Trophoblast cell (in vitro differentiated cells and primary cell): ENCODE results near the gene SSR4.

Source experiments
- DNase-seq, 2 donors: peaks; one replicate each; pipeline ENCODE4 v3.0.0-alpha.2; 2016
- H2AFZ ChIP-seq: 2 replicates; pipeline ENCODE4 v1.6.1; 2013; ENCODE audit warnings: low read length, moderate library complexity, mild to moderate bottlenecking; ENCODE audit not compliant: insufficient read depth, poor library complexity
- H2AK5ac ChIP-seq: 2 replicates; pipeline ENCODE4 v1.6.1; 2013; ENCODE audit warnings: mild to moderate bottlenecking, low read length
- H2BK120ac ChIP-seq: 2 replicates; pipeline ENCODE4 v1.6.1; 2013; ENCODE audit warnings: low read length, mild to moderate bottlenecking, moderate library complexity; ENCODE audit not compliant: insufficient read depth, poor library complexity
- H2BK12ac ChIP-seq: 2 replicates; pipeline ENCODE4 v1.6.1; 2013; ENCODE audit warnings: mild to moderate bottlenecking, low read length, moderate library complexity
- H2BK5ac ChIP-seq: 2 replicates; pipeline ENCODE4 v1.6.1; 2013; ENCODE audit warnings: low read length, low read depth, moderate library complexity, mild to moderate bottlenecking; ENCODE audit not compliant: poor library complexity
- H3K14ac ChIP-seq: 2 replicates; pipeline ENCODE4 v1.6.1; 2013; ENCODE audit warnings: mild to moderate bottlenecking, low read length
- H3K18ac ChIP-seq: 2 replicates; pipeline ENCODE4 v1.6.1; 2013; ENCODE audit warnings: mild to moderate bottlenecking, low read length
- H3K23ac ChIP-seq: 2 replicates; pipeline ENCODE4 v1.6.1; 2013; ENCODE audit warnings: low read length
- H3K27ac ChIP-seq: 2 replicates; pipeline ENCODE4 v1.5.1; 2013; ENCODE audit warnings: low read depth, mild to moderate bottlenecking, inconsistent platforms, low read length, moderate library complexity
- H3K27me3 ChIP-seq: 2 replicates; pipeline ENCODE4 v1.6.1; 2013; ENCODE audit warnings: inconsistent platforms, mild to moderate bottlenecking, low read length, moderate library complexity; ENCODE audit not compliant: insufficient read depth
- H3K36me3 ChIP-seq, 2 experiments: 1 replicate in 1 of 2; 2 replicates in 1 of 2; pipeline ENCODE4 v1.6.1; 2013; ENCODE audit warnings: low read length in 2 of 2, mild to moderate bottlenecking in 2 of 2, moderate library complexity in 1 of 2; ENCODE audit not compliant: insufficient read depth in 2 of 2, control insufficient read depth in 1 of 2
- H3K4ac ChIP-seq: 2 replicates; pipeline ENCODE4 v1.6.1; 2013; ENCODE audit warnings: low read depth, mild to moderate bottlenecking, low read length, moderate library complexity
- H3K4me1 ChIP-seq, 2 experiments: 1 replicate in 1 of 2; 2 replicates in 1 of 2; pipeline ENCODE4 v1.6.1; 2013; ENCODE audit warnings: low read length in 2 of 2, mild to moderate bottlenecking in 2 of 2, moderate library complexity in 1 of 2; ENCODE audit not compliant: insufficient read depth in 2 of 2, control insufficient read depth in 1 of 2
- H3K4me2 ChIP-seq: 2 replicates; pipeline ENCODE4 v1.6.1; 2013; ENCODE audit warnings: inconsistent platforms, mild to moderate bottlenecking, low read length, moderate library complexity
- H3K4me3 ChIP-seq: 2 replicates; pipeline ENCODE4 v1.5.1; 2013; ENCODE audit warnings: mild to moderate bottlenecking, low read depth, low read length, inconsistent platforms
- H3K79me1 ChIP-seq: one replicate; pipeline ENCODE4 v1.6.1; 2013; ENCODE audit warnings: low read length
- H3K79me2 ChIP-seq: 2 replicates; pipeline ENCODE4 v1.6.1; 2013; ENCODE audit warnings: low read length, mild to moderate bottlenecking; ENCODE audit not compliant: control insufficient read depth, insufficient read depth, poor library complexity
- H3K9ac ChIP-seq: 2 replicates; pipeline ENCODE4 v1.6.1; 2013; ENCODE audit warnings: mild to moderate bottlenecking, low read length
- H3K9me3 ChIP-seq: 2 replicates; pipeline ENCODE4 v1.6.1; 2013; ENCODE audit warnings: low read depth, mild to moderate bottlenecking, control low read depth, inconsistent platforms, low read length; ENCODE audit not compliant: insufficient read depth
- H4K12ac ChIP-seq: 2 replicates; pipeline ENCODE4 v1.6.1; 2013; ENCODE audit warnings: low read depth, mild to moderate bottlenecking, low read length, moderate library complexity
- H4K8ac ChIP-seq: 2 replicates; pipeline ENCODE4 v1.6.1; 2013; ENCODE audit warnings: low read depth, mild to moderate bottlenecking, low read length, moderate library complexity
- H4K91ac ChIP-seq: one replicate; pipeline ENCODE4 v1.6.1; 2013; ENCODE audit warnings: low read depth, mild to moderate bottlenecking, low read length, moderate library complexity
- WGBS: extraction: QIAGEN DNeasy Blood & Tissue Kit; methylation state at CpG from one replicate; pipeline ENCODE4 v1.1.7; 2013; ENCODE audit warnings: missing lambda C conversion rate; ENCODE audit not compliant: insufficient read length, insufficient coverage; ENCODE audit errors: extremely low coverage; 5-methylcytosine and 5-hydroxymethylcytosine counted together

SSR4 gene

DNA sequence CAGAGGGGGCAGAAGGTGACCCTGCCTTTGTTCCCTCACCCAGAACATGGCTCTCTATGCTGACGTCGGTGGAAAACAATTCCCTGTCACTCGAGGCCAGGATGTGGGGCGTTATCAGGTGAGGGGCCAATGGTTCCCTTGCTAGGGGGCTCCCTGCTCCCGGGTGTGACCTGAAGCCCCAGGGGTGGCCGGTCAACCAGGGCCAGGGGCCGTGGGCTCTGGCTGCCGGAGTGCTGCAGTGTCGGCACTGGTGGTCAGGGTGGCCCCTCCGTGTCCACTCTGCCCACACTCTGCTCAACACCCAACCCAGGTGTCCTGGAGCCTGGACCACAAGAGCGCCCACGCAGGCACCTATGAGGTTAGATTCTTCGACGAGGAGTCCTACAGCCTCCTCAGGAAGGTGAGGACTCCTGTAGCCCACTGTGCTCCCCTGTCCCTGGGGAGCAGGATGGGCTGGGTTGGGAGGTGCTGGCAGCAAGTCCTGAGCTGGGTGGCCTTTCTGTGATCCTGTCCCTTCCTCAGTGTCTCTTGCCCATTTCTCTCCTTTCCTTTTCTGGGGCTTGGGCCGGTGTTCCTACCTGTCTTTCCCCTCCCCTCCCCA is 3.0 kb downstream of the SSR4 start:
- H2BK5ac ChIP-seq = no peak overlapping the region
- no peak overlapping the region for H2BK120ac ChIP-seq
- peaks cover 10% of the 10 kb centered on the region for H3K79me1 ChIP-seq
- H3K23ac ChIP-seq = no peak overlapping the region
- peaks cover 31 to 34% of the 10 kb centered on the region in 2 experiments for H3K36me3 ChIP-seq
- no peak overlapping the region for H3K27ac ChIP-seq
- no peak overlapping the region for H2BK12ac ChIP-seq
- H3K79me2 ChIP-seq = peaks cover 9% of the 10 kb centered on the region
- H3K4me1 ChIP-seq = peaks cover 0 to 5% of the 10 kb centered on the region in 2 experiments
- H3K9ac ChIP-seq = no peak overlapping the region
- H2AK5ac ChIP-seq = no peak overlapping the region
- WGBS = no CpG with 5 or more reads among the region's 15 CpGs
- no peak for DNase-seq
- no peak overlapping the region for H3K4me3 ChIP-seq
- H4K8ac ChIP-seq = no peak overlapping the region
- no peak overlapping the region for H3K14ac ChIP-seq
- H3K18ac ChIP-seq = no peak overlapping the region
- H3K4me2 ChIP-seq = no peak overlapping the region
- no peak overlapping the region for H2AFZ ChIP-seq
- H3K9me3 ChIP-seq = no peaks in the 10 kb centered on the region
- no peaks in the 10 kb centered on the region for H3K27me3 ChIP-seq
- no peak overlapping the region for H4K91ac ChIP-seq
- no peak overlapping the region for H4K12ac ChIP-seq
- H3K4ac ChIP-seq = no peak overlapping the region

DNA sequence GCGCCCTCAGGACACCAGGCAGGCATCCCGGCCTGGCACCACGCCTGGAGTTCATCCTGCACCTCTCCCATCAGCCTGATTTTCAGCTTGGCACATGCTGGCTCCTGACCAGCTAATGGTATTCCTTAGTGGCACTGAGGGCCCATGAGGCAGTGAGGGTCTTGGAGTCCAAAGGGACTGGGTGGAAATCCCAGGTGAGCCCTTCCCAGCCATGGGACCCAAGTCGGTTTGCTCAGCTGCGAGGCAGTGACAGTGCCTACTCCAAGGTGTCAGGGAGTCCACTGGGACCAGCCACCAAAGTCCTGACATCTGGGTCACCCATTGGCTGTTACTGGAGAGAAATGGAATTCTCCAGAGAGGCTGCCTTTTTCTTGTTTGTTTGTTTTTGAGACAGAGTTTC is 4.9 kb downstream of the SSR4 start:
- Histone ChIP-seq H3K9ac (no peak overlapping the region), H3K27ac (no peak overlapping the region), H4K8ac (no peak overlapping the region), H3K9me3 (no peaks in the 10 kb centered on the region), H3K23ac (no peak overlapping the region), H4K91ac (no peak overlapping the region), H3K79me1 (peaks cover 5% of the 10 kb centered on the region), H2BK5ac (no peak overlapping the region), H3K18ac (no peak overlapping the region), H3K4me1 (peaks cover 0 to 2% of the 10 kb centered on the region in 2 experiments), H2BK12ac (no peak overlapping the region), H3K4me2 (no peak overlapping the region), H3K36me3 (peaks cover 31 to 34% of the 10 kb centered on the region in 2 experiments), H3K27me3 (no peaks in the 10 kb centered on the region), H4K12ac (no peak overlapping the region), H3K4ac (no peak overlapping the region), H2AFZ (no peak overlapping the region), H3K4me3 (no peak overlapping the region), H2AK5ac (no peak overlapping the region), H3K79me2 (peaks cover 7% of the 10 kb centered on the region), H3K14ac (no peak overlapping the region), H2BK120ac (no peak overlapping the region)
- DNase-seq = no peak
- WGBS = no CpG with 5 or more reads among the region's 5 CpGs

DNA sequence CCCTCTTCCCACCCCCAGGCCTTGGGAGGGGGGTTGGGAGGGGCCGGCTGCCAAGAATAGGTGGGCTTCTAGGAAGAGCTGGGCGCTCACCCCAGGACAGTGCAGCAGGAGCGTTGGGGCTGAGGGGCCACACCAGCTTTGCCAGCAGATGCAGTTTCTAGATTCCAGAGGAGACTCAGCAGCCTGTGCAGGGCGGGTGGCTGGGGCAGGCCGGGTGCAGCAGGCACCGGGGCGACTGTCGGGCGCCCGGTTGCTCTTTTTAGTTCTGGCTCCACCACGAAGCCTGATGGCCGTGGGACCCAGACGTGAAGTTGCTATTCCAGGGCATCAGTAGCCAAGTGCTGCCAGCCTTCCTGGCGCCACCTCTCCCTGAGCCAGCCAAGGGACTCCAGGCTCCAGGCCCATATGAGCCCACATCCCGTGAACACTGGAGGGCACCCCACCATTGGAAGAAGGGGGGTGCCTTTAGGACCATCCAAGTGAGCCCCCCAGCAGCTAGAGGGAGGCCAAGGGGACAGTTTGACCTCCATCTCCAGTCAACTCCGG is 5.8 kb downstream of the SSR4 start:
- Histone ChIP-seq H4K91ac (no peak overlapping the region), H3K27me3 (no peaks in the 10 kb centered on the region), H3K4me2 (no peak overlapping the region), H3K4me3 (no peak overlapping the region), H3K23ac (no peak overlapping the region), H2BK120ac (no peak overlapping the region), H3K4me1 (peaks cover 0 to 2% of the 10 kb centered on the region in 2 experiments), H3K9ac (no peak overlapping the region), H4K8ac (no peak overlapping the region), H3K79me2 (no peaks in the 10 kb centered on the region), H3K4ac (no peak overlapping the region), H3K36me3 (peaks cover 31 to 34% of the 10 kb centered on the region in 2 experiments), H4K12ac (no peak overlapping the region), H3K79me1 (no peaks in the 10 kb centered on the region), H2BK12ac (no peak overlapping the region), H3K9me3 (no peaks in the 10 kb centered on the region), H2BK5ac (no peak overlapping the region), H3K18ac (no peak overlapping the region), H2AFZ (no peak overlapping the region), H3K14ac (no peak overlapping the region), H3K27ac (no peak overlapping the region), H2AK5ac (no peak overlapping the region)
- WGBS = no CpG with 5 or more reads among the region's 16 CpGs
- DNase-seq = no peak

- Histone ChIP-seq H3K14ac (no peak overlapping the region), H3K27me3 (no peaks in the 10 kb centered on the region), H4K91ac (no peak overlapping the region), H3K23ac (no peak overlapping the region), H2AK5ac (no peak overlapping the region), H3K79me1 (no peaks in the 10 kb centered on the region), H3K4me1 (peaks cover 0 to 2% of the 10 kb centered on the region in 2 experiments), H3K27ac (no peak overlapping the region), H2BK12ac (no peak overlapping the region), H4K12ac (no peak overlapping the region), H2BK5ac (no peak overlapping the region), H3K4me3 (no peak overlapping the region), H4K8ac (no peak overlapping the region), H3K4me2 (no peak overlapping the region), H2BK120ac (no peak overlapping the region), H3K18ac (no peak overlapping the region), H3K79me2 (no peaks in the 10 kb centered on the region), H3K9me3 (no peaks in the 10 kb centered on the region), H3K9ac (no peak overlapping the region), H3K36me3 (peaks cover 31 to 34% of the 10 kb centered on the region in 2 experiments), H2AFZ (no peak overlapping the region), H3K4ac (no peak overlapping the region)
- WGBS = no CpG with 5 or more reads among the region's 7 CpGs
- DNase-seq = no peak
Measured at GRCh38 chrX:153800746-153801145, 6.3 kb downstream of the SSR4 start.
